22Rv1 (cell line): ENCODE results near the gene CDK13.

Source experiments
- ZFX ChIP-seq: fragments of 450-650 bp; IDR thresholded peaks from 2 replicates; pipeline ENCODE4 v1.6.1; 2017; ENCODE audit warnings: antibody characterized with exemption, borderline replicate concordance
- TF ChIP-seq, protein P1 (sequence below): fragments of 450-650 bp; IDR thresholded peaks from 2 replicates; pipeline ENCODE4 v1.5.1; 2017; ENCODE audit warnings: mild to moderate bottlenecking

DNA sequence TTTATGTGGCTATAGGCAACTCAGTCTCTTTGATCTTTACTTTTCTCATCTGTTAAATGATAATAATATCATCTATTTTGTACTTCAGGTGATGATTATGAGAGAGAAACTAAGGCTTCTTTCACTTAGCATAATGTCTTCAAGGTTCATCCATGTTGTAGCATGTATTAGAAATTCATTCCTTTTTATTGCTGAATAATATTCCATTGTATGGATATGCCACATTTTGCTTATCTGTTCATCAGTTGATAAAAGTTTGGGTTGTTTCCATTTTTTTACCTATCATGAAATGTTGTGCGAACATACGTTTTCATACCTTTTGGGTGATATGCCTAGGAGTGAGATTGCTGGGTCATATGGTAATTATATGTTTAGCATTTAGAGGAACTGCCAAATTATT is 7.2 kb upstream of the CDK13 start:
- TF ChIP-seq, protein P1, sequence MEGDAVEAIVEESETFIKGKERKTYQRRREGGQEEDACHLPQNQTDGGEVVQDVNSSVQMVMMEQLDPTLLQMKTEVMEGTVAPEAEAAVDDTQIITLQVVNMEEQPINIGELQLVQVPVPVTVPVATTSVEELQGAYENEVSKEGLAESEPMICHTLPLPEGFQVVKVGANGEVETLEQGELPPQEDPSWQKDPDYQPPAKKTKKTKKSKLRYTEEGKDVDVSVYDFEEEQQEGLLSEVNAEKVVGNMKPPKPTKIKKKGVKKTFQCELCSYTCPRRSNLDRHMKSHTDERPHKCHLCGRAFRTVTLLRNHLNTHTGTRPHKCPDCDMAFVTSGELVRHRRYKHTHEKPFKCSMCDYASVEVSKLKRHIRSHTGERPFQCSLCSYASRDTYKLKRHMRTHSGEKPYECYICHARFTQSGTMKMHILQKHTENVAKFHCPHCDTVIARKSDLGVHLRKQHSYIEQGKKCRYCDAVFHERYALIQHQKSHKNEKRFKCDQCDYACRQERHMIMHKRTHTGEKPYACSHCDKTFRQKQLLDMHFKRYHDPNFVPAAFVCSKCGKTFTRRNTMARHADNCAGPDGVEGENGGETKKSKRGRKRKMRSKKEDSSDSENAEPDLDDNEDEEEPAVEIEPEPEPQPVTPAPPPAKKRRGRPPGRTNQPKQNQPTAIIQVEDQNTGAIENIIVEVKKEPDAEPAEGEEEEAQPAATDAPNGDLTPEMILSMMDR = no peak
- TF ChIP-seq ZFX = no peak
